Fibroblast of peridontal ligament (primary cell): ENCODE measurements around the gene ANAPC13.
A peak's percentile ranks its signal among the peaks of the same experiment; 100 is the strongest.

ENCODE experiments used
- DNase-seq: peaks from one replicate; pipeline ENCODE4 v3.0.0-alpha.2; 2010; ENCODE audit errors: extremely low read depth

The ANAPC13 gene

DNA sequence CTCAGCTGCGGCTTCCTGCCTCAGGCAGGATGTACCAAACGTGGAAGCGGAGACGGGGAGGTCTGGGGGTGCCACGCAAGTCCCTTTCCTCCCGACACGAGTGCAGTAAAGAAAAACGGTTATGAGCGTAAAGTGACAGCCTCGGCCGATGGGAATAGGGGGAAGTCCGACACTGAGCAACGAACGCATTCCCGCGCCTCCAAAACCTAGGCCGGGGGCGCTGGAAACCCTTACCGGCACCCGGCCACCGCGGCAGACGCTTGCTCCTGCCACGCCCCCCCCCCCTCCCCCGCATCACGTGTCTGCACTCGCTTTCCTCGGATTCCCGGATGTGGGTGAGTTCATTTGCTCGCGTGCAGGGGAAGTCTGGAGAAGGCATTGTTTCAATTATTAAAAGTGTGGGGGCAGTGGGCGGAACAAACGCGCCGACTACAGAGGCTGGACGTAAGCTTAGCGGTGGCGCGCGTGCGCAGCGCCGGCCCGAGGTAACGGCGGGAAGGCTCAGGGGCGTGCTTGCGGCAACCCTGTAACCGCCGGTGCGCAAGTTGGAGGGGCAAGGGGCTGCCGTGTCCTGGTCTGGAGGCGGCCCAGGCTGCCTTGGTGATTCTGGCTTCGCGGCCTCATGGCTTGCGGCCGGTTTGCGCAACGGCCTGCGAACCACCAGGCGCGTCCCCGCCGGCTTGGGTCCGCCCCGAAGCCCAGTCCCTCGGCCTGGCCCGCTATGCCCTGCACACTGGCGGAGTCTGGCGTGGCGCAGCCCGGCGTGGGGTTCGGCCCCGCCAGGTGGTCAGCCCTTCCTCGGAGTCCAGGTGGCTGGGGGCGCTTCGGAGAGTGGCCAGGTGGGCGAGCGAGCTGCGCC lies at the start of gene ANAPC13, which contains the start of gene CEP63:
Gene ANAPC13, minus strand, starts transcription at position 268 of the 859 bp plus-strand sequence. CDS start 3,081 bp downstream, outside the sequence.
Gene CEP63, plus strand, starts transcription at position 340 of the 859 bp plus-strand sequence. CDS start 9,264 bp downstream, outside the sequence.
- peak; percentile 99 for DNase-seq

DNA sequence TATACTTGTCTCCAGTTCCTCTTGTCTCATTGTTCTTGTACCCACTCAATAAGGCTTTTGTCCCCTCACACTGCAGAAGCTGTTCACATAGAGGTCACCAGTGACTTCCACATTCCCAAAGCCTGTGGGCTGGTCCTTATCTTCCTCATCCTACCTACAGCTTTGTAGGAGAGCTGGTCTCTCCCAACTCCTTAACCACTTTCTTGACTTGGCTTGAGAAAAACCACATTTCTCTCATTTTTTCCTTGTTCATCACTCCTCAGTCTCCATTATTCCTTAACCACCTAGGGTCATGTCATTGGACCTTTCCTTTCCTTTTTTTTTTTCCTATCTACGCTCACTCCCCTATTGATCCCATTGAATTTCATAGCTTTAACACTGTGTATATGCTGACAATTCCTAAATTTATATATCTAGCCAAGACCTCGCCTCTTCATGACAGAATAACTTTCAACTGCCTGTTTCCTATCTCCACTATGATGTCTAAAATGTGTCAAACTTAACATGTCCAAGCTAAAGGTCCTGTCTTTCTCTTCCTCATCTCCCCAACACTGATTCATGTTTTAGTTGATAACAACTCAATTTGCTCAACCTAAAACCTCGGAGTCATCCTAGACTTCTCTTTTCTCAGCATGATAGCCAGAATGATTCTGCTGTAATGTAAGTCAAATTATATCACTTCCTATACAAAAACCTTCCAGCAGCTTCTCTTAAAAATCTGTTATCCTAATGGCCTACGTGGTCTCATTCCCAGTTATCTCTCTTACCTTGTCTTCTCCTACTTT lies 49.6 kb upstream of the ANAPC13 start:
- no peak for DNase-seq

- no peak for DNase-seq
Observed at GRCh38 chr3:134533493-134533892, 47.7 kb upstream of the ANAPC13 start.

DNA sequence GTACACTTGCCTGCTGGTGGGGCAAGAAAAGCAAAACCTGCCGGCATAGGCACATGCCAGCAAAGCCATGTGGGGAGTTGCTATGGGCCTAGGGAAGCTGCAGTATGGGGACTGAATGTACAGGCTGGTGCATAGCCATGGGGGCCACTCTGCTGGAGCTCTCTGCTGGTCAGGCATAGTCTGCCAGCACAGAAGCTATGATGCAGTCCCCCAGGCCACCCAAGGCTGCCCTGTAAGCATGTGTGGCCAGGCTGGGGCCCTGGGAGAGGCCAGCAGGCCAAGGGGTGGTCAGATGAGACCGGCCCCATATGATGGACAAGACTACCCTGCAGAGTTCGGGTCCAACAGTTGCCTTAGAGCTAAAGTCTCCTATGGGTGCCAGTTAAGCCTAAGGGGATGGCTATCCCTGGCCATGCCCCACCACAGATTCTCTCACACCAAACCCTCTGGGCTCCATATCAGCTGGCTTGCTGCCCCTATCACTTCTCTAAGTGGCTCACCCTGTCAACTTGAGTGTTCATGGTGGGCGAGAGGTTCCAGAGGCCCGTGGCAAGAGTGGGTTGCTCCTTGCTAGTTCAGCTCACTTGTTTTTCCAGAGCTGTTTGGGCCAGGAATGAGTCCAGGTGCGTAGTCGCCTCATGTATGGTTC lies 41.9 kb upstream of the ANAPC13 start:
- no peak for DNase-seq

DNA sequence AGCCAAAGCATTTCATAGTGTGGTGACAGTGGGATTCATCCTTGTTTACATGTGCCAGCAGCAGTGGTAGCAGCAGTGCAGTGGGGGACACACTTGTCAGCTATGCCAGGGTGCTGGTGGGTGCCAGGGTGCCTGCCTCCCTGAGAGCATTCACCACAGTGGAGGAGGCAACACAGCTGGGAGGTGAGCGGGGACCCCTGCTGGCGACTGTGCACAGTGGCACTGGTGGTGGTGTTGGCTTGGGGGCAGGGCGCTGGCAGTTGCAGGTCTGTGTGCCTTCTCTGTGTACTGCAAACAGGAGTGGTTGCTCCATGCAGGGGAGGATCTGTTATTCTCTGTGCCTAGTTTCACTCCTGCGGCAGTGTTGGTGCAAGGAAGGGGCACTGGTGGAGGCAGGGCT lies 41.3 kb upstream of the ANAPC13 start:
- DNase-seq: no peak

DNA sequence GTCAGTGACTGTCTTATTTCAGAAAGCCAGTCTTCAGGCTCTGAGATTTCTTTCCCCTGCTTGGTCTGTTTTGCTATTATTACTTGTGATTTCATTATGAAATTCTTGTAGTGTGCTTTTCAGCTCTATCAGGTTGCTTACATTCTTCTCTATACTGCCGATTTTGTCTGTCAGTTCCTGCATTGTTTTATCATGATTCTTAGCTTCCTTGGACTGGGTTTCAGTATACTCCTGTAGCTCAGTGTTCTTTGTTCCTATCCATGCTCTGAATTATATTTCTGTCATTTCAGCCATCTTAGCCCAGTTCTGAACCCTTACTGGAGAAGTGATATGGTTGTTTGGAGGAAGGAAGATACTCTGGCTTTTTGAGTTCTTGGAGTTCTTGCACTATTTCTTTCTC lies 40.5 kb upstream of the ANAPC13 start:
- DNase-seq: no peak

DNA sequence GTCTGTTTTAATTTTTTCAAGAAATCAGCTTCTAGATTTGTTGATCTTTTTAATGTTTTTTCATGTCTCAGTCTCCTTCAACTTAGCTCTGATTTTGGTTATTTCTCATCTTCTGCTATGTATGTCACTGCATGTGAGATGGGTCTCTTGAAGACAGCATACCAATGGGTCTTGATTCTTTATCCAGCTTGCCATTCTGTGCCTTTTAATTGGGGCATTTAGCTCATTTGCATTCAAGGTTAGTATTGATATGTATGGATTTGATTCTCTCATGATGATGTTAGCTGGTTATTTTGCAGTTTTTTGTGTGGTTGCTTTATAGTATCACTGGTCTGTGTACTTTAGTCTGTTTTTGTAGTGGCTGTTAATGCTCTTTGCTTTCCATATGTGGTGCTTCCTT lies 39.5 kb upstream of the ANAPC13 start:
- DNase-seq: no peak

DNA sequence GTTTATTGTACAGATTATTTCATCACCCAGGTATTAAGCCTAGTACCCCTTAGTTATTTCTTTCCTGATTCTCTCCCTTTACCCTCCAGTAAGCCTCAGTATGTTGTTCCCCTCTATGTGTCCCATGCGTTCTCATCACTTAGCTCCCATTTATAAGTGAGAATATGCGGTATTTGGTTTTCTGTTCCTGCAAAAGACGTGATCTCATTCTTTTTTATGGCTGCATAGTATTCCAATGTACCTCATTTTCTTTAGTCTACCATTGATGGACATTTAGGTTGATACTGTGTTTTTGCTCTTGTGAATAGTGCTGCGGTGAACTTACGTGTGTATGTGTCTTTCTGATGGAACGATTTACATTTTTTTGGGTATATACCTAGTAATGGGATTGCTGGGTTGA lies 36.8 kb upstream of the ANAPC13 start:
- DNase-seq: no peak

DNA sequence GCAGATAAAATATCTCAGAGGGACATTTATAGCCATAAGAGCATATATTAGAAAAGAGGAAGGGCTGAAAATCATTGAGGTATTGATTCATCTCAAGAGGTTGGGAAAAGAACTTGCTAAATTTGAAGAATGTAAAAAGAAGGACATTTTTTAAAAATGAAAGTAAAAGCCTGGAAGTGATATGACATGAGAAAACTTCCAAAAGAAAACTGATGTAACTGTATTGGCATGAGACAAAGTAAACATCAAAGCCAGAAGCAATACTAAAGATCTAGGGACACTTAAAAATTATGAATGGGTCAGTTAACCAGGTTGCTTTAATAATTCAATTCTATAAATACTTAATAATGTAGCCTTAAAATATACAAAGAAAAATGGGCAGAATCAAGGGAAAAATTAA lies 32.0 kb upstream of the ANAPC13 start:
- peak; percentile 72 for DNase-seq

- peak; percentile 16 for DNase-seq
Observed at GRCh38 chr3:134516905-134517304, 31.1 kb upstream of the ANAPC13 start.

GRCh38 chr3:134511500-134511899 lies 25.7 kb upstream of the ANAPC13 start:
- no peak for DNase-seq

GRCh38 chr3:134505485-134505884 lies 19.7 kb upstream of the ANAPC13 start:
- no peak for DNase-seq

- no peak for DNase-seq
Observed at GRCh38 chr3:134504132-134504531, 18.3 kb upstream of the ANAPC13 start.

- DNase-seq: no peak
Observed at GRCh38 chr3:134503266-134503665, 17.5 kb upstream of the ANAPC13 start.

- no peak for DNase-seq
Observed at GRCh38 chr3:134496471-134497071, 10.8 kb upstream of the ANAPC13 start.

GRCh38 chr3:134495980-134496379 lies 10.2 kb upstream of the ANAPC13 start:
- DNase-seq: no peak

- no peak for DNase-seq
Observed at GRCh38 chr3:134494495-134494894, 8.7 kb upstream of the ANAPC13 start.

DNA sequence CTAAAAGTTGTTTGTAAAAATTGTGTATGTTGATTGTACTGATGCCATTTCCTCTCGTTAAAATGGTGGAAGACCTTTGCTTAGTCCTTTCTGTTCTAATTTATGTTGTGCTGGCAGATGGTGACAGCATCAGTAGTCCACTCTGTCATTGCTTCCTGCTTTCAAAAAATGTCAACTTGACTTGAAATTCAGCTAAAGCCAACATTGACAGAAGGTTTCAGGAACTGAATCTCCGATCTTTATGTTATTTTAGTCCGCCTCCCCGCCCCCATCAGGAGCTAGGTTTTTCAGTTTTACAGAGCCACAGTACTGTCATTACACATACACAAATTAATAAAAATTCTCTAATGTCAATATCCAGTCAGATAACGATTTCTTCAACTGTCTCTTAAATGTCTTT lies 1.6 kb upstream of the ANAPC13 start:
- DNase-seq: no peak

DNA sequence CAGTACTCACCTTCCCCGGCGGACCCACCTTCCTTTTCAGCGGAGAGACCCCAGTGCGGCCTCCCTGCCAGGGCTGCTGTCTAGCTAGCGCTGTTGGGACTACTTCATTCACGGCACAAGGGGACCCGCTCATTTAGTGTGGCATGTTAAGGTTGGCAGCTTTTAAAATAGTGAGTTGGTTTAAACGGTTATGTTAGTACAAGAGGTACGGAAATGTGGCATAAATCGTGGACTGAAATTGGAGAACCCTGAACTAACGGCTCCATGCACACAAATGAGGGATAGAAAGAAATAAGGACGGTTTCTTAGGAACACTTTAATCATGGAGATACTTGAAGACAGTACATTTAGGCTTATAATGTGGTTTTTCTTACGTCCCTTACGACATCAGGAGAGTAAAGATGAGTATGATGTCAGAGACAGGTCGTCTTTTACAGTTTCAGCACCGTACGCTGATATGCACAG lies 824 bp upstream of the ANAPC13 start:
- DNase-seq: peak; percentile 60

DNA sequence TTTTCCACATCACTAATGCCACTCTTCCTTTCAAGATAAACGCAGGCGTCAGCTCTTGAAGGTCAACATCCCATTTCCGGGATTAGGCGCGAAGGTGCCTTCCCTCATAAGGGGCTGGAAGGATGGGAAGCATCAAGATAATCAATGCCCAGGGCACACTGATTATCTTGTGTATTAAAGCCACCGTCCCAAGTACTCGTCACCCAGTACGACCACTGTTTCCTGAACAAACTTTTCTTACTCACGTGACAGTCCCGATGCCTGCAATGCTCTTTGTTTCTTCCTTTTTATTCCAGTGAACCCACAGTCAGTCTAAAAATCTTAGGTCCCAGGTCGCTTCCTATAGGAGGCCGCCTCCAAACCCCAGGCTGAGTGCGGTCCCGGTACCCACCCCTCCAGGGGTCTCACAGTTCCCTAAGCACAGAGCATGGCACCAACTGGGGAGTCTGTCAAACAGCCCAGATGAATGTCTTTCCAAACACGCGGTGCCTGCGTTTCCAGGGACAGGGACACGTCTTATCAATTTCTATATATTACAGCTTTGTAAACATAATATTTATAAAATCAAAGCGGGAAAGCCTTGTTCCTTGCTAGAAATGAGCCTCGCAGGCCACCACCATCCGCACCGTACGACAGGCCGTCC lies 589 bp downstream of the ANAPC13 start:
- peak; percentile 42 for DNase-seq

DNA sequence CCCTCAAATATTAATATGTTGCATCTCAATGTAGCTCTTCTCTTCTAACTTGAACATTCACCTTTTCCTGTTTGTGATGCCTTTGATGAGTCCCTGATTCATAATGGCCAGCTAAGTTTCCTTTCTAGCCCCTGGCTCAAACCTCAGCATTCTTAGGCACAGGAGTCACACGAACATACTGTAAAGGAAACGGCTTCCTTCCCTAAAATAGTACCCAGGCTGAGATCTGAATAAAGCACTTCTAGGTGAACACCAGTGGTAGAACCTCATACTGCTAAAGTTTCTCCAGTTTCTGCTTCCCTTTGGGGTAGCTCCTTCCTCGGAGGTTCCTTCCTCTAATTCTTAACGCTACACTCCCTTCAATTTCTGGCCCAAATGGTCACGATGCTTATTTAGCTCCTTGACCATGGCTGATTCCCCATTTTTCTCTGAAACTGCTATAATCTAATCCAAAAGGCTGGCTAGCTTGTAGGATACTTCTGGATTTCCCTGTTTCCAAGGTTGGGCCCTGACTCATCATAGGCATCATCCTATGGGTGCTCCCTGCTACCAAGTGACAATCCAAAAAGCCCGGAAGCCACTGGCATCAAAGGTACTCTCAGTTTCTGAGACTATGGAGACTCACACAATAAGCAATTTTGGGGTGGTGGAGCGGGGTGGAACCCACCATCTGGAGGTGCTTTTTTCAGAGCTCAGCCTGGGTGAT lies 2.4 kb downstream of the ANAPC13 start:
- peak; percentile 63 for DNase-seq
